K562 (cell line): ENCODE results near the gene CHD3.

Source experiments
- BRF2 ChIP-seq: IDR thresholded peaks from 3 replicates; pipeline ENCODE4 v1.6.1; 2011; ENCODE audit warnings: borderline replicate concordance, mild to moderate bottlenecking; ENCODE audit not compliant: insufficient read length, insufficient read depth
- GTF2E2 ChIP-seq: fragments of 200-800 bp; sonication (Bioruptor generic); IDR thresholded peaks from 2 replicates; pipeline ENCODE4 v1.6.1; 2016; ENCODE audit warnings: missing genetic modification characterization, missing compliant biosample characterization
- HMG20B ChIP-seq: fragments of 250-450 bp; sonication (Bioruptor Pico); IDR thresholded peaks from 2 replicates; pipeline ENCODE4 v1.5.0; 2021; ENCODE audit warnings: mild to moderate bottlenecking
- MYNN ChIP-seq, 2 experiments: sonication (generic); formaldehyde crosslinking in 1 of 2; IDR thresholded peaks; 2 replicates each; pipeline versions ENCODE4 v1.5.0 to v1.6.1; 2016 to 2020; ENCODE audit warnings: antibody characterized with exemption in 1 of 2, missing genetic modification reagents in 1 of 2
- STAT5B ChIP-seq: fragments of 250-450 bp; sonication (Bioruptor Pico); IDR thresholded peaks from 2 replicates; pipeline ENCODE4 v1.8.0; 2021; ENCODE audit warnings: mild to moderate bottlenecking, inconsistent platforms
- TF ChIP-seq, protein P1 (sequence below): fragments of 250-450 bp; sonication (Bioruptor Pico); IDR thresholded peaks from 2 replicates; pipeline ENCODE4 v1.5.0; 2020; ENCODE audit warnings: mild to moderate bottlenecking

GRCh38 chr17:7916385-7916682 lies 27.7 kb downstream of the CHD3 start:
- no peak for TF ChIP-seq BRF2
- no peak for TF ChIP-seq MYNN (IDR thresholded peaks at IDR 0.05)
- no peak for TF ChIP-seq MYNN (CRISPR knock-in tag; IDR thresholded peaks at IDR 0.05)
- TF ChIP-seq STAT5B (CRISPR knock-in tag): no peak
- TF ChIP-seq, protein P1, sequence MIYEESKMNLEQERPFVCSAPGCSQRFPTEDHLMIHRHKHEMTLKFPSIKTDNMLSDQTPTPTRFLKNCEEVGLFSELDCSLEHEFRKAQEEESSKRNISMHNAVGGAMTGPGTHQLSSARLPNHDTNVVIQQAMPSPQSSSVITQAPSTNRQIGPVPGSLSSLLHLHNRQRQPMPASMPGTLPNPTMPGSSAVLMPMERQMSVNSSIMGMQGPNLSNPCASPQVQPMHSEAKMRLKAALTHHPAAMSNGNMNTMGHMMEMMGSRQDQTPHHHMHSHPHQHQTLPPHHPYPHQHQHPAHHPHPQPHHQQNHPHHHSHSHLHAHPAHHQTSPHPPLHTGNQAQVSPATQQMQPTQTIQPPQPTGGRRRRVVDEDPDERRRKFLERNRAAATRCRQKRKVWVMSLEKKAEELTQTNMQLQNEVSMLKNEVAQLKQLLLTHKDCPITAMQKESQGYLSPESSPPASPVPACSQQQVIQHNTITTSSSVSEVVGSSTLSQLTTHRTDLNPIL (CRISPR knock-in tag): no peak
- no peak for TF ChIP-seq HMG20B (CRISPR knock-in tag)
- TF ChIP-seq GTF2E2 (tag): no peak
